Caco-2 (cell line): ENCODE measurements around the gene UTS2. TPM values are rescaled to one million over a fixed set of nuclear protein-coding genes. Genes with fewer than 3 reads are reported as not detected.

Experiments used
- BruUV-seq: library from RNA; stranded (reverse); fragments of 400-500 nt; replicated peaks from 2 replicates; lab custom pipeline; 2021; lab: Mats Ljungman, UMichigan
- CTCF ChIA-PET: fragments of 300-600 bp; sonication (Branson Sonifier 250); formaldehyde crosslinking; loops from one replicate; lab custom pipeline; 2022; ENCODE audit warnings: antibody characterized with exemption; lab: Charles Lee
- POLR2A ChIA-PET: fragments of 300-600 bp; sonication (Branson Sonifier 250); formaldehyde crosslinking; loops from one replicate; lab custom pipeline; 2022; ENCODE audit warnings: antibody characterized with exemption; lab: Charles Lee
- DNase-seq, 2 experiments: peaks; one replicate each; pipeline versions ENCODE4 v3.0.0 to v3.0.0-alpha.2; 2020 to 2022
- H3K27me3 ChIP-seq: replicated peaks from 2 replicates; pipeline ENCODE4 v1.6.0; 2011; ENCODE audit warnings: low read length; ENCODE audit not compliant: control insufficient read depth, insufficient read depth
- H3K36me3 ChIP-seq: 2 replicates; pipeline ENCODE4 v1.5.1; 2011; ENCODE audit warnings: low read length; ENCODE audit not compliant: control insufficient read depth, insufficient read depth
- H3K4me1 ChIP-seq: fragments of 250-450 bp; sonication (Bioruptor Pico); 2 replicates; pipeline ENCODE4 v1.5.1; 2020; ENCODE audit warnings: mild to moderate bottlenecking
- H3K4me3 ChIP-seq: 2 replicates; pipeline ENCODE4 v1.5.1; 2011; ENCODE audit warnings: low read depth, mild to moderate bottlenecking, control low read depth, low read length
- H3K9me3 ChIP-seq: fragments of 250-450 bp; sonication (Bioruptor Pico); 2 replicates; pipeline ENCODE4 v1.5.1; 2020; ENCODE audit warnings: mild to moderate bottlenecking, moderate library complexity
- H3K27ac Mint-ChIP-seq: one replicate; pipeline ENCODE4 v1.8.0; 2022; ENCODE audit warnings: mixed read lengths; ENCODE audit not compliant: unreplicated experiment
- H3K27me3 Mint-ChIP-seq: one replicate; pipeline ENCODE4 v1.8.0; 2022; ENCODE audit warnings: mixed read lengths; ENCODE audit not compliant: insufficient read depth, unreplicated experiment
- H3K36me3 Mint-ChIP-seq: one replicate; pipeline ENCODE4 v1.8.0; 2022; ENCODE audit warnings: mild to moderate bottlenecking, mixed read lengths; ENCODE audit not compliant: insufficient read depth, unreplicated experiment
- H3K4me1 Mint-ChIP-seq: one replicate; pipeline ENCODE4 v1.8.0; 2022; ENCODE audit warnings: low read depth, mixed read lengths; ENCODE audit not compliant: unreplicated experiment
- H3K4me3 Mint-ChIP-seq: one replicate; pipeline ENCODE4 v1.8.0; 2022; ENCODE audit warnings: mild to moderate bottlenecking, moderate library complexity, mixed read lengths; ENCODE audit not compliant: unreplicated experiment
- H3K9me3 Mint-ChIP-seq: one replicate; pipeline ENCODE4 v1.8.0; 2022; ENCODE audit warnings: mixed read lengths; ENCODE audit not compliant: unreplicated experiment
- CTCF ChIP-seq, 2 experiments: fragments of 200-600 bp in 1 of 2; IDR thresholded peaks; 1 replicate in 1 of 2; 2 replicates in 1 of 2; pipeline versions ENCODE4 v1.5.1 to v1.8.0; 2011 to 2022; ENCODE audit warnings: antibody characterized with exemption in 1 of 2, control low read depth in 1 of 2, inconsistent platforms in 1 of 2, low read depth in 1 of 2, low read length in 1 of 2, mild to moderate bottlenecking in 1 of 2, moderate library complexity in 1 of 2; ENCODE audit not compliant: insufficient read depth in 1 of 2, severe bottlenecking in 1 of 2, unreplicated experiment in 1 of 2
- intact Hi-C: fragments of 100-400 bp; cut with micrococcal nuclease; formaldehyde crosslinking; loops from one replicate; pipeline ENCODE4 v1.10.0; 2022; ENCODE audit not compliant: unreplicated experiment
- total RNA-seq: library from RNA; stranded (reverse); gene quantifications from 2 replicates; pipeline ENCODE4 v1.2.3, GENCODE V29; 2022

The UTS2 gene
- total RNA-seq, 1 experiment from 2014 or later = 10.8 TPM

DNA sequence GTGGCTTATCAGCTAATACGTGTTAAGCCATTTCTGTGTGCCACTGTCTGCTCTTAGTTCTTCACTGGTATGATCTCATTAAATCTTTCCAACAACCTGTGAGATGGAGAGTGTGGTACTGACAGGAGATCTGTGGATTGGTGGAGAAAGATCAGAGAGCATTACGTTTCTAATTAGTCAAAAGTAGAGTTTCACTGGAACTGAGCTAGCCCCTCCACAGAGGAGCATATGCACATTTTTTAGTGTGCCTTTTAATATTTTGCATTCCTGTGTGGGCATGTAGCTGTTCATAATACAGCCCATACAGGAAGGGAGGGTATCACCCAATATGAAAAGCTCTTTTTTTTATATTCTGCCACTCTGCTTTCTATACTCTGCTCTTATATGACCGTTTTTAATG is 31.6 kb downstream of the UTS2 start:
- ChIA-PET CTCF (no interaction called here), POLR2A (no interaction called here)
- Histone ChIP-seq H3K9me3 (no peaks in the 10 kb centered on the region), H3K4me3 (no peak overlapping the region), H3K4me1 (no peaks in the 10 kb centered on the region), H3K27me3 (no peaks in the 10 kb centered on the region), H3K36me3 (no peaks in the 10 kb centered on the region; the same call in 1 of the 2 replicates)
- no peak for DNase-seq
- peaks cover 15% of the 10 kb centered on the region for H3K36me3 Mint-ChIP-seq
- H3K9me3 Mint-ChIP-seq = no peaks in the 10 kb centered on the region
- TF ChIP-seq CTCF (IDR thresholded peaks at IDR 0.05; ENCODE audit: insufficient read depth in 1 of 2, low read depth in 1 of 2, low read length in 1 of 2, severe bottlenecking in 1 of 2, unreplicated experiment in 1 of 2) = no peak
- intact Hi-C loops = no loop called here
- H3K27ac Mint-ChIP-seq = no peak overlapping the region
- H3K27me3 Mint-ChIP-seq = no peaks in the 10 kb centered on the region
- no peak overlapping the region for H3K4me3 Mint-ChIP-seq
- no TSS peak for BruUV-seq
- no peaks in the 10 kb centered on the region for H3K4me1 Mint-ChIP-seq

- H3K4me1 ChIP-seq = no peaks in the 10 kb centered on the region
- POLR2A ChIA-PET = no interaction called here
Measured at GRCh38 chr1:7813677-7814373, 39.0 kb downstream of the UTS2 start.

DNA sequence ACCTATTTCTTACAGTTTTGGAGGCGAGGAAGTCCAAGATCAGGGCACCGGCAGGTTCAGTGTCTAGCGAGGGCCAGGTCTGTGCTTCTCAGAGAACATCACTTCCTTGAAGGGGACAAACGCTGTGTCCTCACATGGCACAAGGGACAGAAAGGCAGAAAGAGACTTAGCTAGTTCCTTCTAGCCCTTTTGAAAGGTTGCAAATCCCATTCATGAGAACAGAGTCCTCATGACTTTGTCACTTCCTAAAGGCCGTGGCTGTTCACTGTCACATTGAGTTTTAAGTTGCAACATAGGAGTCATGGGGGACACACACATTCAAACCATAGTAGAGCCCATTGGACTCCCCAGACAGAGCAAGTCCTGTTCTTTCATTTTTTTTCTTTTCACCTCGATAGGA is 41.4 kb downstream of the UTS2 start:
- H3K9me3 ChIP-seq = peaks cover 17% of the 10 kb centered on the region; the same call in 1 of the 2 replicates
- no peak overlapping the region for H3K4me3 ChIP-seq
- 0 out of 2 replicates have a peak, but pooled peaks cover 1% of the 10 kb centered on the region for H3K36me3 ChIP-seq
- no peak for DNase-seq
- ChIA-PET CTCF (no interaction called here), POLR2A (no interaction called here)
- H3K27me3 ChIP-seq = no peaks in the 10 kb centered on the region
- H3K4me1 ChIP-seq = no peaks in the 10 kb centered on the region
- no peak overlapping the region for H3K27ac Mint-ChIP-seq
- peaks cover 37% of the 10 kb centered on the region for H3K36me3 Mint-ChIP-seq
- BruUV-seq = no TSS peak
- H3K27me3 Mint-ChIP-seq = no peaks in the 10 kb centered on the region
- no peak for TF ChIP-seq CTCF (IDR thresholded peaks at IDR 0.05; ENCODE audit: insufficient read depth in 1 of 2, low read depth in 1 of 2, low read length in 1 of 2, severe bottlenecking in 1 of 2, unreplicated experiment in 1 of 2)
- peaks cover 19% of the 10 kb centered on the region for H3K9me3 Mint-ChIP-seq
- intact Hi-C loops = no loop called here
- no peaks in the 10 kb centered on the region for H3K4me1 Mint-ChIP-seq
- no peak overlapping the region for H3K4me3 Mint-ChIP-seq

More at GRCh38 chr1:7813677-7814373, 39.0 kb downstream of the UTS2 start:
- peaks cover 19% of the 10 kb centered on the region for H3K9me3 Mint-ChIP-seq
- no peak overlapping the region for H3K27ac Mint-ChIP-seq
- Histone ChIP-seq H3K4me3 (no peak overlapping the region), H3K36me3 (0 out of 2 replicates have a peak, but pooled peaks cover 1% of the 10 kb centered on the region), H3K27me3 (no peaks in the 10 kb centered on the region), H3K9me3 (peaks cover 17% of the 10 kb centered on the region; the same call in 1 of the 2 replicates)
- CTCF ChIA-PET = no interaction called here
- H3K36me3 Mint-ChIP-seq = peaks cover 37% of the 10 kb centered on the region
- intact Hi-C loops = no loop called here
- BruUV-seq = no TSS peak
- no peak for DNase-seq
- H3K4me1 Mint-ChIP-seq = no peaks in the 10 kb centered on the region
- TF ChIP-seq CTCF (IDR thresholded peaks at IDR 0.05; ENCODE audit: insufficient read depth in 1 of 2, low read depth in 1 of 2, low read length in 1 of 2, severe bottlenecking in 1 of 2, unreplicated experiment in 1 of 2) = no peak
- no peak overlapping the region for H3K4me3 Mint-ChIP-seq
- H3K27me3 Mint-ChIP-seq = no peaks in the 10 kb centered on the region
